OCI-LY7 (cell line): ENCODE measurements around the gene PFDN1. TPM values are rescaled to one million over a fixed set of nuclear protein-coding genes. Genes with fewer than 3 reads are reported as not detected.

Experiments used
- BruUV-seq: library from RNA; stranded (reverse); fragments of 400-500 nt; replicated peaks from 2 replicates; lab custom pipeline; 2021; lab: Mats Ljungman, UMichigan
- CTCF ChIA-PET: fragments of 300-600 bp; sonication (Branson Sonifier 250); formaldehyde crosslinking; loops from one replicate; lab custom pipeline; 2022; ENCODE audit warnings: antibody characterized with exemption; ENCODE audit not compliant: unreplicated experiment; lab: Charles Lee
- POLR2A ChIA-PET: fragments of 300-600 bp; sonication (Branson Sonifier 250); formaldehyde crosslinking; loops from one replicate; lab custom pipeline; 2022; ENCODE audit warnings: antibody characterized with exemption; lab: Charles Lee
- DNase-seq: peaks from one replicate; pipeline ENCODE4 v3.0.0-alpha.2; 2015; ENCODE audit warnings: low spot score
- H2AFZ ChIP-seq: fragments of 200-600 bp; sonication (generic), shearing (Covaris generic); 2 replicates; pipeline ENCODE4 v1.6.1; 2014; ENCODE audit warnings: mild to moderate bottlenecking, antibody characterized with exemption, low read length, moderate library complexity
- H3K27ac ChIP-seq: fragments of 200-600 bp; sonication (generic); 2 replicates; pipeline ENCODE4 v1.5.1; 2014; ENCODE audit warnings: mixed run types, low read depth, mild to moderate bottlenecking, moderate library complexity, low read length, inconsistent platforms; ENCODE audit not compliant: poor library complexity, severe bottlenecking
- H3K36me3 ChIP-seq: fragments of 200-600 bp; sonication (generic); 2 replicates; pipeline ENCODE4 v1.6.1; 2014; ENCODE audit warnings: mild to moderate bottlenecking, antibody characterized with exemption, low read length, moderate library complexity, mixed read lengths; ENCODE audit not compliant: insufficient read depth
- H3K4me1 ChIP-seq: fragments of 200-600 bp; sonication (generic); 2 replicates; pipeline ENCODE4 v1.5.1; 2014; ENCODE audit warnings: mild to moderate bottlenecking, low read length; ENCODE audit not compliant: insufficient read depth, poor library complexity, severe bottlenecking
- H3K4me2 ChIP-seq: fragments of 200-600 bp; sonication (generic); 2 replicates; pipeline ENCODE4 v1.6.1; 2014; ENCODE audit warnings: mild to moderate bottlenecking, low read length
- H3K4me3 ChIP-seq: fragments of 200-600 bp; sonication (generic); 2 replicates; pipeline ENCODE4 v1.5.1; 2014; ENCODE audit warnings: mild to moderate bottlenecking, low read depth, low read length; ENCODE audit not compliant: poor library complexity, severe bottlenecking
- H3K79me2 ChIP-seq: fragments of 200-600 bp; sonication (generic); 2 replicates; pipeline ENCODE4 v1.6.1; 2016; ENCODE audit warnings: low read depth, mild to moderate bottlenecking, low read length, moderate library complexity, mixed read lengths; ENCODE audit not compliant: insufficient read depth
- H3K9me2 ChIP-seq: fragments of 200-600 bp; sonication (generic); 2 replicates; pipeline ENCODE4 v1.6.1; 2016; ENCODE audit warnings: mild to moderate bottlenecking, low read length, mixed read lengths; ENCODE audit not compliant: insufficient read depth
- H3K9me3 ChIP-seq: fragments of 200-600 bp; sonication (generic); 2 replicates; pipeline ENCODE4 v1.6.1; 2014; ENCODE audit warnings: mild to moderate bottlenecking, mixed run types, low read length, mixed read lengths
- H4K20me1 ChIP-seq: fragments of 200-600 bp; sonication (generic); 2 replicates; pipeline ENCODE4 v1.6.1; 2014; ENCODE audit warnings: mild to moderate bottlenecking, antibody characterized with exemption, low read length, moderate library complexity, mixed read lengths; ENCODE audit not compliant: insufficient read depth
- EZH2phosphoT487 ChIP-seq: fragments of 200-600 bp; sonication (generic); IDR thresholded peaks from 2 replicates; pipeline ENCODE4 v1.6.1; 2018; ENCODE audit warnings: low read depth, borderline replicate concordance, mild to moderate bottlenecking, mixed run types, antibody characterized with exemption, low read length, moderate library complexity, mixed read lengths
- intact Hi-C: fragments of 100-400 bp; cut with micrococcal nuclease; formaldehyde crosslinking; loops from one replicate; pipeline ENCODE4 v1.10.0; 2022; ENCODE audit not compliant: unreplicated experiment
- total RNA-seq, 2 experiments: library from RNA; depleted of rRNA in 1 of 2; stranded (reverse); fragments of >200 nt in 1 of 2; shearing (Covaris generic) in 1 of 2; gene quantifications; 2 replicates each; pipeline ENCODE4 v1.2.3, GENCODE V29; 2014 to 2022
- TF ChIP-seq, protein P1 (sequence below): fragments of 200-600 bp; sonication (generic); conservative IDR thresholded peaks from 2 replicates; pipeline ENCODE4 v1.5.1; 2014; ENCODE audit warnings: mild to moderate bottlenecking, antibody characterized with exemption, low read length, moderate library complexity, mixed read lengths

PFDN1 gene
- total RNA-seq, 2 experiments from 2014 or later, result 51.3 to 73.9 TPM

DNA sequence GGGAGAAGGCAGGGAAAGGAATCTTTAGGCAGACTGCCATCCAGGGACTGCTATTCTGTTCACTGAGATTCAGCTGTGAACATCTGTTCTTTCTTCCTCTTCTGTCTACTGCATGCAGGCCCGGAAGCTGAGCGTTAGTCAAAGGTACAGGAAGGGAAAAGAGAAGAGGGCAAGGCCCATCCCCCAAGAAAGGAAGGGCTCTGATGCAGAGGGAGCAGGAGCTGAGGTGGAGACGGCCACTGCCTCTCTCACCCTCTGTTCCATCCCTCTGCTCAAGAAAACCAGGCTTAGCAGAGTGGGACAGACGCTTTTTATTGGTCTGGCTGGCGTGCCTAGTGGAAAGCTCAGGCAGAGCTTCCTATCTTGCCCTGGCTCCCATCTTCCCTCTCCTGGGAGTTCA lies 57.6 kb downstream of the PFDN1 start:
- H3K36me3 ChIP-seq, result peaks cover 28% of the 10 kb centered on the region
- peaks cover 52% of the 10 kb centered on the region for H3K4me1 ChIP-seq
- no peaks in the 10 kb centered on the region for H3K79me2 ChIP-seq
- DNase-seq, result peak; percentile 79
- H3K9me3 ChIP-seq, result no peaks in the 10 kb centered on the region
- POLR2A ChIA-PET, result interaction anchor here (0.9 to 5.6 kb wide), 15 partner anchors 9 to 156 kb away, joined by 3 to 58 read pairs (median 5); partner anchors contain the start of genes ANKHD1, HBEGF and PFDN1
- peak overlapping the region; percentile 46 for H3K4me3 ChIP-seq
- BruUV-seq, result TSS peak; percentile 92
- TF ChIP-seq EZH2phosphoT487, result no peak
- TF ChIP-seq, protein P1, sequence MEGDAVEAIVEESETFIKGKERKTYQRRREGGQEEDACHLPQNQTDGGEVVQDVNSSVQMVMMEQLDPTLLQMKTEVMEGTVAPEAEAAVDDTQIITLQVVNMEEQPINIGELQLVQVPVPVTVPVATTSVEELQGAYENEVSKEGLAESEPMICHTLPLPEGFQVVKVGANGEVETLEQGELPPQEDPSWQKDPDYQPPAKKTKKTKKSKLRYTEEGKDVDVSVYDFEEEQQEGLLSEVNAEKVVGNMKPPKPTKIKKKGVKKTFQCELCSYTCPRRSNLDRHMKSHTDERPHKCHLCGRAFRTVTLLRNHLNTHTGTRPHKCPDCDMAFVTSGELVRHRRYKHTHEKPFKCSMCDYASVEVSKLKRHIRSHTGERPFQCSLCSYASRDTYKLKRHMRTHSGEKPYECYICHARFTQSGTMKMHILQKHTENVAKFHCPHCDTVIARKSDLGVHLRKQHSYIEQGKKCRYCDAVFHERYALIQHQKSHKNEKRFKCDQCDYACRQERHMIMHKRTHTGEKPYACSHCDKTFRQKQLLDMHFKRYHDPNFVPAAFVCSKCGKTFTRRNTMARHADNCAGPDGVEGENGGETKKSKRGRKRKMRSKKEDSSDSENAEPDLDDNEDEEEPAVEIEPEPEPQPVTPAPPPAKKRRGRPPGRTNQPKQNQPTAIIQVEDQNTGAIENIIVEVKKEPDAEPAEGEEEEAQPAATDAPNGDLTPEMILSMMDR, result no peak
- H3K27ac ChIP-seq, result peak overlapping the region; percentile 70
- CTCF ChIA-PET, result interaction anchor here (1.0 to 7.1 kb wide), 5 partner anchors 12 to 105 kb away, joined by 3 to 99 read pairs (median 13); partner anchors contain the start of gene HBEGF
- intact Hi-C loops, result loop anchor here (2.0 to 10.0 kb wide), 3 partner anchors 39 to 389 kb away; partner anchors contain the start of genes CD14, SRA1 and TMCO6
- H3K4me2 ChIP-seq, result peak overlapping the region; percentile 55
- H2AFZ ChIP-seq, result no peak overlapping the region; the same call in 1 of the 2 replicates
- no peaks in the 10 kb centered on the region for H3K9me2 ChIP-seq
- no peaks in the 10 kb centered on the region for H4K20me1 ChIP-seq

DNA sequence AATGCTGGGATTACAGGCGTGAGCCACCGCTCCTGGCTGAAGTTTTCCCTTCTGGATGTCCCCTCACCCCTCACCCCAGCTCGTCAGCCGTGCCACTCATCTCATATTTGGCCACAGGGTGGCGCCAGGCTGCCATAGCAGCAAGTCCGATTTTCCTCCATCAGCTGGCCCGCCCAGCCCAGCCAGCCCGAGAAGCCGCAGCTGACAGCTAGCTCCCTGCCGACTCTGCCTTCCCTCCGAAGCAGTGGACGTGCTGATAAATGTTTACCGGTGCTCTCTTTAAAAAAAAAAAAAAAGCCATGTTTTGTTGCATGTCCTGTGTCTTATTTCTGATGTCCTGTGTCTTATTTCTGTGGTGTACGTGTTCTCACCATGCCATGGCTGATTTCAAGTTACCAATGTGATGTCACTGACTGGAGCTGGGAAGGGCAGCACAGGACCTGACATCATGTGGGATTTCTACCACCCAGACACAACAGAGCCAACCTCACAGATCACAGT lies 58.3 kb downstream of the PFDN1 start:
- intact Hi-C loops, result loop anchor here (1.0 to 10.0 kb wide), 7 partner anchors 22 to 390 kb away; partner anchors contain the start of genes CD14, HBEGF, SRA1 and TMCO6
- BruUV-seq, result no TSS peak
- TF ChIP-seq EZH2phosphoT487, result no peak
- TF ChIP-seq, protein P1, result peak; percentile 87
- H3K4me1 ChIP-seq, result peaks cover 45% of the 10 kb centered on the region
- no peak overlapping the region for H2AFZ ChIP-seq
- H3K36me3 ChIP-seq, result peaks cover 22% of the 10 kb centered on the region
- ChIA-PET POLR2A (interaction anchor here (0.7 to 5.6 kb wide), 12 partner anchors 15 to 116 kb away, joined by 3 to 58 read pairs (median 6); partner anchors contain the start of genes HBEGF and SLC4A9), CTCF (interaction anchor here (0.5 to 7.1 kb wide), 9 partner anchors 20 to 449 kb away, joined by 3 to 99 read pairs (median 7); partner anchors contain the start of gene HBEGF)
- H3K27ac ChIP-seq, result peak overlapping the region; percentile 70
- no peaks in the 10 kb centered on the region for H4K20me1 ChIP-seq
- DNase-seq, result peak; percentile 89
- H3K9me3 ChIP-seq, result no peaks in the 10 kb centered on the region
- H3K79me2 ChIP-seq, result no peaks in the 10 kb centered on the region
- no peaks in the 10 kb centered on the region for H3K9me2 ChIP-seq
- H3K4me3 ChIP-seq, result peak overlapping the region; percentile 46
- H3K4me2 ChIP-seq, result peak overlapping the region; percentile 55
